GM10266 (cell line): ENCODE measurements around the gene FRMD4A.

Experiments
- DNase-seq: peaks from one replicate; pipeline ENCODE4 v3.0.0; 2012; ENCODE audit errors: extremely low spot score
- TF ChIP-seq, protein P1 (sequence below): IDR thresholded peaks from 2 replicates; pipeline ENCODE4 v1.5.1; 2012; ENCODE audit warnings: mild to moderate bottlenecking, low read depth; ENCODE audit not compliant: control insufficient read depth, insufficient read depth; ENCODE audit errors: missing control alignments

The FRMD4A gene

GRCh38 chr10:13848520-13849445 lies 481.9 kb downstream of the FRMD4A start:
- TF ChIP-seq, protein P1, sequence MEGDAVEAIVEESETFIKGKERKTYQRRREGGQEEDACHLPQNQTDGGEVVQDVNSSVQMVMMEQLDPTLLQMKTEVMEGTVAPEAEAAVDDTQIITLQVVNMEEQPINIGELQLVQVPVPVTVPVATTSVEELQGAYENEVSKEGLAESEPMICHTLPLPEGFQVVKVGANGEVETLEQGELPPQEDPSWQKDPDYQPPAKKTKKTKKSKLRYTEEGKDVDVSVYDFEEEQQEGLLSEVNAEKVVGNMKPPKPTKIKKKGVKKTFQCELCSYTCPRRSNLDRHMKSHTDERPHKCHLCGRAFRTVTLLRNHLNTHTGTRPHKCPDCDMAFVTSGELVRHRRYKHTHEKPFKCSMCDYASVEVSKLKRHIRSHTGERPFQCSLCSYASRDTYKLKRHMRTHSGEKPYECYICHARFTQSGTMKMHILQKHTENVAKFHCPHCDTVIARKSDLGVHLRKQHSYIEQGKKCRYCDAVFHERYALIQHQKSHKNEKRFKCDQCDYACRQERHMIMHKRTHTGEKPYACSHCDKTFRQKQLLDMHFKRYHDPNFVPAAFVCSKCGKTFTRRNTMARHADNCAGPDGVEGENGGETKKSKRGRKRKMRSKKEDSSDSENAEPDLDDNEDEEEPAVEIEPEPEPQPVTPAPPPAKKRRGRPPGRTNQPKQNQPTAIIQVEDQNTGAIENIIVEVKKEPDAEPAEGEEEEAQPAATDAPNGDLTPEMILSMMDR, result no peak
- no peak for DNase-seq

DNA sequence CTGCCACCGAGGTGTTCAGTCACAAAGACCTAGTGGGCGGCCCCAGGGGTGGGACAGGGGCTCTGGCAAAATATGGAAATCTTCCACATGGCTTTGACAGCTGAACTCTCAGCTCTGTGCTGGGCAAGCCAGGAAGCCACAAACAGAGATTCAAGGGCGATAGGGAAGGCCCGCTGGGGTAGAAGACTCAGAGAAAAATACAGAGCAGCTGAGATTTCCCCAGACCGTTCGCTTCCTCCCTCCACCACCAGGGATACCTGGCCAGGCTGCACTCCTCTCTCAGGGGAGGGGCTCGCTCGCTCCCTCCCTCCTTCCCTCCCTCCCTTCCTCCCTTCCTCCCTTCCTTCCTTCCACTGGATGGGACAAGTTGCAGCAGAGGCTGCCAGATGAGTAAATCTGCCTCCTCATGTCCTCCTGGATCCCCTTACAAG lies 483.5 kb downstream of the FRMD4A start:
- TF ChIP-seq, protein P1, result no peak
- no peak for DNase-seq

DNA sequence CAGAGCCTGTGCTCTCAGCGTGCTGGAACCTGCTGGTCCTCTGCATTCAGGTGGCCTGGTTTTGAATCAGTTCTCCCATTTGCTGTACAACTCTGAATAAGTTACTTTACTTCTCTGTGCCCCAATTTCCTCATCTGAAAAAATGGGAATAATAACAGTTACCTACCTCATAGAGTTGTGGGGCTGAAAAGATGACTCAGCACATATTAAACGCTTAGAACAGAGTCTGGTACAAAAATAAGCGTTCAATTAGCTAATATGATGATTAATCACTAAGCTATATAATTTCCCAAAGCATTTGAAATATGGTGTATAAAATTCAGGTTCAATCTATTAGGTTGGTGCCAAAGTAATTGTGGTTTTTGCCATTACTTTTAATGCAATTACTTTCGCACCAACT lies 484.8 kb downstream of the FRMD4A start:
- TF ChIP-seq, protein P1, result no peak
- no peak for DNase-seq

DNA sequence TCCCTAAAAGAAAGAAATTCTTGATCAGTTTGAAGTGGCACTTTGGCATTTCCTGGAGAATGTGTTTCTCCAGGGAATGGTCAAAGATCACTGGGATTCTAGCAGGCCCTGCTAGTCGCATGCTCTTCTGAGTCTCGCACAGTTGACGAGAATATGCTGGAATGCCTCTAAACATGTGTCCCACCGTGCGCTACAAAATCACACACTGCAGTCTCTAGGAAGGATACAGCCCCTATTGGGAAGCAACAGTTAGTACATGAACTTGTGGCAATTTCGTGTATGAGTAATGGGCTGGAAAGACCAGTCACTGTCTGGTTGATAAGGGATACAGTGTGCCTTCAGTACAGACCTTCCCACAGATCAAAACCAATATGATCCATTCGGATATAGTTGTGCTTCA lies 486.1 kb downstream of the FRMD4A start:
- DNase-seq, result no peak

DNA sequence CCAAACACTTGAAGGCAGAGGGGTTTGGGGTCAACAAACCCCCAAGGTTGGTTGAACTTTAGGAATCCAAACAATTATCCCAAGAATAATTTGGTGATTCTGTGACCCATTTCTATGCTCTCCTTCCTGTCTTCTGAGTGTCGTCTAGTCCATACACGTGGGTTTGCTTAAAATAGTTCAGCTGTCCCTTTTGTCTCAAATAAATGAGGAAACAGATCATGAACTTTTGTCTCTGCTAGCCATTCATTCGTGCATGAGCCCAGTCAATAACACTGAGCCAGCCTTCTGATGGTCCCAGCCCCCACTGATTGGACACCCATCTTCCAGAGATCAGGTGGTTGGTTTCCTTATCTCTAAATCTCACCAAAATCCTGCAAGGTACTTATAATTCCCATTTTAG lies 488.6 kb downstream of the FRMD4A start:
- DNase-seq, result no peak
- TF ChIP-seq, protein P1, result no peak

More for the DNA sequence above, 486.1 kb downstream of the FRMD4A start:
- TF ChIP-seq, protein P1, result no peak

GRCh38 chr10:13840036-13840435 lies 490.7 kb downstream of the FRMD4A start:
- DNase-seq, result no peak
- TF ChIP-seq, protein P1, result no peak

- TF ChIP-seq, protein P1, result no peak
- no peak for DNase-seq
These were observed 491.2 kb downstream of the FRMD4A start for GRCh38 chr10:13839430-13839990.
